AG04449 (cell line): Measurements from ENCODE around the gene PIGN.

Source experiments
- CTCF ChIA-PET: fragments of 350-600 bp; formaldehyde crosslinking; extraction: SDS; loops from one replicate; lab custom pipeline; 2021; ENCODE audit warnings: antibody characterized with exemption; lab: Yijun Ruan, JAX
- POLR2A ChIA-PET: fragments of 400-600, 350-600 bp; formaldehyde crosslinking; extraction: SDS; loops from one replicate; lab custom pipeline; 2020; ENCODE audit warnings: antibody characterized with exemption, inconsistent platforms; lab: Yijun Ruan, JAX
- DNase-seq: peaks from one replicate; pipeline ENCODE4 v3.0.0-alpha.2; 2010; ENCODE audit warnings: low read depth, low spot score
- H3K4me3 ChIP-seq: 2 replicates; pipeline ENCODE4 v1.5.1; 2011; ENCODE audit warnings: low read depth, mild to moderate bottlenecking, control low read depth, low read length
- TF ChIP-seq, protein P1 (sequence below): IDR thresholded peaks from one replicate; pipeline ENCODE4 v1.5.1; 2011; ENCODE audit warnings: mild to moderate bottlenecking, moderate library complexity, low read length, control low read depth, inconsistent platforms; ENCODE audit not compliant: insufficient read depth; ENCODE audit errors: missing control alignments

The PIGN gene

GRCh38 chr18:62164855-62165487 lies 21.9 kb downstream of the PIGN start:
- ChIA-PET CTCF (interaction anchor here (1.2 to 2.6 kb wide), 2 partner anchors 34 to 84 kb away, joined by 3 to 10 read pairs; no protein-coding TSS in a partner anchor), POLR2A (no interaction called here)
- no peak overlapping the region for H3K4me3 ChIP-seq
- DNase-seq, result no peak
- TF ChIP-seq, protein P1, sequence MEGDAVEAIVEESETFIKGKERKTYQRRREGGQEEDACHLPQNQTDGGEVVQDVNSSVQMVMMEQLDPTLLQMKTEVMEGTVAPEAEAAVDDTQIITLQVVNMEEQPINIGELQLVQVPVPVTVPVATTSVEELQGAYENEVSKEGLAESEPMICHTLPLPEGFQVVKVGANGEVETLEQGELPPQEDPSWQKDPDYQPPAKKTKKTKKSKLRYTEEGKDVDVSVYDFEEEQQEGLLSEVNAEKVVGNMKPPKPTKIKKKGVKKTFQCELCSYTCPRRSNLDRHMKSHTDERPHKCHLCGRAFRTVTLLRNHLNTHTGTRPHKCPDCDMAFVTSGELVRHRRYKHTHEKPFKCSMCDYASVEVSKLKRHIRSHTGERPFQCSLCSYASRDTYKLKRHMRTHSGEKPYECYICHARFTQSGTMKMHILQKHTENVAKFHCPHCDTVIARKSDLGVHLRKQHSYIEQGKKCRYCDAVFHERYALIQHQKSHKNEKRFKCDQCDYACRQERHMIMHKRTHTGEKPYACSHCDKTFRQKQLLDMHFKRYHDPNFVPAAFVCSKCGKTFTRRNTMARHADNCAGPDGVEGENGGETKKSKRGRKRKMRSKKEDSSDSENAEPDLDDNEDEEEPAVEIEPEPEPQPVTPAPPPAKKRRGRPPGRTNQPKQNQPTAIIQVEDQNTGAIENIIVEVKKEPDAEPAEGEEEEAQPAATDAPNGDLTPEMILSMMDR, result no peak

GRCh38 chr18:62164310-62164709 lies 22.5 kb downstream of the PIGN start:
- POLR2A ChIA-PET, result no interaction called here
- CTCF ChIA-PET, result interaction anchor here (1.0 to 2.6 kb wide), 3 partner anchors 32 to 85 kb away, joined by 3 to 10 read pairs (median 3); no protein-coding TSS in a partner anchor
- H3K4me3 ChIP-seq, result no peak overlapping the region
- TF ChIP-seq, protein P1, result no peak
- no peak for DNase-seq

GRCh38 chr18:62157843-62158242 lies 29.0 kb downstream of the PIGN start:
- ChIA-PET POLR2A (no interaction called here), CTCF (no interaction called here)
- TF ChIP-seq, protein P1, result no peak
- no peak for DNase-seq
- no peak overlapping the region for H3K4me3 ChIP-seq

GRCh38 chr18:62152844-62153243 lies 34.0 kb downstream of the PIGN start:
- TF ChIP-seq, protein P1, result no peak
- ChIA-PET CTCF (no interaction called here), POLR2A (no interaction called here)
- no peak overlapping the region for H3K4me3 ChIP-seq
- DNase-seq, result no peak

- TF ChIP-seq, protein P1, result no peak
- CTCF ChIA-PET, result no interaction called here
Measured at GRCh38 chr18:62151068-62151771, 35.6 kb downstream of the PIGN start.

GRCh38 chr18:62144338-62144737 lies 42.5 kb downstream of the PIGN start:
- TF ChIP-seq, protein P1, result no peak
- ChIA-PET CTCF (interaction anchor here (0.8 to 2.8 kb wide), 2 partner anchors 12 to 563 kb away, joined by 3 to 11 read pairs; no protein-coding TSS in a partner anchor), POLR2A (no interaction called here)
- DNase-seq, result no peak
- no peak overlapping the region for H3K4me3 ChIP-seq

More at GRCh38 chr18:62151068-62151771, 35.6 kb downstream of the PIGN start:
- H3K4me3 ChIP-seq, result no peak overlapping the region
- no peak for DNase-seq
- POLR2A ChIA-PET, result no interaction called here
